COLO829 (cell line): Measurements from ENCODE around the gene ARHGAP22.

Source experiments
- DNase-seq: peaks from one replicate; pipeline ENCODE4 v3.0.0; 2012; ENCODE audit warnings: low spot score

Gene ARHGAP22

GRCh38 chr10:48633381-48634197 is 28.7 kb upstream of the ARHGAP22 start:
- DNase-seq = no peak

GRCh38 chr10:48632166-48632565 is 27.3 kb upstream of the ARHGAP22 start:
- no peak for DNase-seq

GRCh38 chr10:48627984-48628609 is 23.2 kb upstream of the ARHGAP22 start:
- DNase-seq = no peak

- no peak for DNase-seq
Observed at GRCh38 chr10:48626986-48627731, 22.3 kb upstream of the ARHGAP22 start.

- no peak for DNase-seq
Observed at GRCh38 chr10:48626447-48626846, 21.6 kb upstream of the ARHGAP22 start.

- DNase-seq = no peak
Observed at GRCh38 chr10:48625826-48626134, 20.9 kb upstream of the ARHGAP22 start.

- no peak for DNase-seq
Observed at GRCh38 chr10:48623607-48624132, 18.8 kb upstream of the ARHGAP22 start.

GRCh38 chr10:48623009-48623408 is 18.1 kb upstream of the ARHGAP22 start:
- no peak for DNase-seq

GRCh38 chr10:48620719-48621118 is 15.8 kb upstream of the ARHGAP22 start:
- DNase-seq = no peak

- DNase-seq = no peak
Observed at GRCh38 chr10:48616436-48616835, 11.6 kb upstream of the ARHGAP22 start.

- no peak for DNase-seq
Observed at GRCh38 chr10:48614481-48615390, 9.9 kb upstream of the ARHGAP22 start.

GRCh38 chr10:48613016-48613415 is 8.1 kb upstream of the ARHGAP22 start:
- no peak for DNase-seq

- no peak for DNase-seq
Observed at GRCh38 chr10:48612236-48612943, 7.5 kb upstream of the ARHGAP22 start.

- DNase-seq = no peak
Observed at GRCh38 chr10:48611133-48611532, 6.3 kb upstream of the ARHGAP22 start.

GRCh38 chr10:48610585-48611093 is 5.8 kb upstream of the ARHGAP22 start:
- DNase-seq = no peak

- no peak for DNase-seq
Observed at GRCh38 chr10:48609899-48610584, 5.2 kb upstream of the ARHGAP22 start.

GRCh38 chr10:48609441-48609840 is 4.6 kb upstream of the ARHGAP22 start:
- DNase-seq = no peak

- no peak for DNase-seq
Observed at GRCh38 chr10:48608976-48609375, 4.1 kb upstream of the ARHGAP22 start.

- DNase-seq = peak; percentile 40
Observed at GRCh38 chr10:48608279-48608681, 3.4 kb upstream of the ARHGAP22 start.
